ENCODE measurements around the gene TOMT. TPM values are rescaled to one million over a fixed set of nuclear protein-coding genes. Genes with fewer than 3 reads are reported as not detected.

Gene TOMT
- total and polyA plus RNA-seq, 2 donors (not counting 1 experiment from before 2014, with no cell fraction given), result not detected

DNA sequence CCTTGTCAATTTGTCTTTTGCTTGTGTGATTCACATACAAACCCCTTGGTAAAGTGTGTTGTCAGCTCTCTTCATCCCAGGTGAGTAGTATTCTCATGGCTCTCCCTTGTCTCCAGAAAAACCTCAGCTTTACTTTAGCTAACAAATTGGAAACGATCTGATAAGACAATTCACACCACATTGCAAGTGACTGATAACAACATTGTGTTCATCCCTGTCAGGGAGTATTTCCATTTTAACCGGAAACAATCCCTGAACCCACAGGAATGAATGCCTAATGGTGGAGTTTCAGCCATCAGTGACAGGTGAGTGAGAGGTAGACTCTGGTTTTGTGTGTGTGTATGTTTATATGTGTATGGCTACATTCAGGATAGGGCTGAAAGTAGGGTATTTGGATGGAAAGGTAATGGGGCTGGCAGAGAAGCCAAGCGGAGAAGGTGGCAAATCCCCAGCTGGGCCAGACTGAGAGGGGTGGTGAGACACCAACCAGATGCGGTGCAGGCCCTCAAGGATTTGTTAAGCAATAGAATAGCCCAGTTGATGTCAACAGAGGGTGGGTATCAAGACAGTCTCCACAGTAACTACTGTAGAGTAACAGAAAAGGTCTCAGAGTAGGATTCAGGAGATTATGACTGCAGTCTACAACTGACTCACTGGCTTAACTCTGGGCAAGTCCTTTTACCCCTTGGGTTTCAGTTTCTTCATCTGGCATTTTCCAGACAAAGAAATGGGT lies 17.5 kb upstream of the TOMT start:
- Histone ChIP-seq H4K20me1 (ENCODE audit: control insufficient read depth, insufficient read depth, low read length, poor library complexity, severe bottlenecking) (no peaks in the 10 kb centered on the region), H3K9me3 (ENCODE audit: control extremely low read depth in 1 of 3, control insufficient read depth in 2 of 3, insufficient read depth in 1 of 3, low read length in 2 of 3) (no peaks in the 10 kb centered on the region), H3K27ac (ENCODE audit: low read length in 2 of 2) (no peak overlapping the region), H3K4me1 (ENCODE audit: control insufficient read depth in 2 of 2, insufficient read depth in 2 of 2, low read length in 2 of 2) (peaks cover 7 to 14% of the 10 kb centered on the region in 2 donors), H3K36me3 (replicated peaks in 1 of 2; ENCODE audit: control extremely low read depth in 1 of 2, control insufficient read depth in 1 of 2, extremely low read depth in 1 of 2, insufficient read depth in 2 of 2, low read length in 1 of 2) (peaks cover 0 to 21% of the 10 kb centered on the region in 2 experiments), H2AFZ (ENCODE audit: insufficient read depth, low read depth, low read length, poor library complexity, severe bottlenecking) (no peak overlapping the region), H3K4me3 (ENCODE audit: control extremely low read depth in 1 of 5, extremely low read depth in 1 of 5, insufficient read depth in 1 of 5, low read depth in 2 of 5, low read length in 4 of 5) (no peak overlapping the region), H3K79me2 (ENCODE audit: control insufficient read depth, insufficient read depth, low read length) (no peaks in the 10 kb centered on the region), H3K9ac (ENCODE audit: low read length) (no peak overlapping the region), H3K4me2 (replicated peaks; ENCODE audit: low read depth, low read length, poor library complexity, severe bottlenecking) (no peak overlapping the region), H3K27me3 (replicated peaks in 1 of 4; ENCODE audit: control extremely low read depth in 1 of 4, control insufficient read depth in 3 of 4, insufficient read depth in 4 of 4, low read length in 3 of 4) (no peaks in the 10 kb centered on the region)
- ChIA-PET POLR2A (no interaction called here), CTCF (interaction anchor here (4.6 kb wide), 1 partner anchor 63 kb away, joined by 49 read pairs; no protein-coding TSS in a partner anchor)
- WGBS (ENCODE audit: insufficient coverage), result 90% methylated on average over 3 of the region's 4 CpGs
- H3K9me3 Mint-ChIP-seq (ENCODE audit: insufficient read depth), result no peaks in the 10 kb centered on the region
- H3K27me3 Mint-ChIP-seq, result no peaks in the 10 kb centered on the region
- no peak overlapping the region for H3K4me3 Mint-ChIP-seq
- intact Hi-C loops (cut with micrococcal nuclease), result no loop called here
- H3K4me1 Mint-ChIP-seq, result peaks cover 16% of the 10 kb centered on the region
- DNase-seq, result no peak
- TF ChIP-seq CTCF (IDR thresholded peaks at IDR 0.05) (no peak), EZH2 (IDR thresholded peaks at IDR 0.05; ENCODE audit: borderline replicate concordance, insufficient read depth, low read depth, low read length, poor library complexity, severe bottlenecking) (no peak)
- ATAC-seq (ENCODE audit: low read depth), result no peak
- H3K27ac Mint-ChIP-seq, result no peak overlapping the region

GRCh38 chr11:72091292-72091691 lies 14.4 kb upstream of the TOMT start:
- H3K4me2 ChIP-seq (replicated peaks; ENCODE audit: low read depth, low read length, poor library complexity, severe bottlenecking), result peak overlapping the region; percentile 7
- ChIA-PET CTCF (interaction anchor here (0.6 to 7.2 kb wide), 28 partner anchors 9 to 339 kb away, joined by 3 to 292 read pairs (median 4); partner anchors contain the start of genes ANAPC15, IL18BP, LAMTOR1 and RNF121), POLR2A (interaction anchor here (1.2 to 1.5 kb wide), 2 partner anchors 21 to 51 kb away, joined by 4 to 6 read pairs; partner anchors contain the start of gene ANAPC15)
- H3K4me3 ChIP-seq (ENCODE audit: control extremely low read depth in 1 of 5, extremely low read depth in 1 of 5, insufficient read depth in 1 of 5, low read depth in 2 of 5, low read length in 4 of 5), result no peak overlapping the region
- no peak overlapping the region for H2AFZ ChIP-seq (ENCODE audit: insufficient read depth, low read depth, low read length, poor library complexity, severe bottlenecking)
- H3K36me3 ChIP-seq (replicated peaks in 1 of 2; ENCODE audit: control extremely low read depth in 1 of 2, control insufficient read depth in 1 of 2, extremely low read depth in 1 of 2, insufficient read depth in 2 of 2, low read length in 1 of 2), result peaks cover 0 to 33% of the 10 kb centered on the region in 2 experiments
- H3K9me3 Mint-ChIP-seq (ENCODE audit: insufficient read depth), result no peaks in the 10 kb centered on the region
- DNase-seq, result peak; percentile 85
- H3K27me3 ChIP-seq (replicated peaks in 1 of 4; ENCODE audit: control extremely low read depth in 1 of 4, control insufficient read depth in 3 of 4, insufficient read depth in 4 of 4, low read length in 3 of 4), result no peaks in the 10 kb centered on the region
- H3K27ac Mint-ChIP-seq, result peak overlapping the region; percentile 73
- H4K20me1 ChIP-seq (ENCODE audit: control insufficient read depth, insufficient read depth, low read length, poor library complexity, severe bottlenecking), result no peaks in the 10 kb centered on the region
- TF ChIP-seq EZH2 (IDR thresholded peaks at IDR 0.05; ENCODE audit: borderline replicate concordance, insufficient read depth, low read depth, low read length, poor library complexity, severe bottlenecking) (no peak), CTCF (IDR thresholded peaks at IDR 0.05) (peak; percentile 82)
- ATAC-seq (ENCODE audit: low read depth), result peak; percentile 99
- no peak overlapping the region for H3K9ac ChIP-seq (ENCODE audit: low read length)
- no peaks in the 10 kb centered on the region for H3K79me2 ChIP-seq (ENCODE audit: control insufficient read depth, insufficient read depth, low read length)
- 6% methylated on average over 2 of the region's 4 CpGs for WGBS (ENCODE audit: insufficient coverage)
- H3K27ac ChIP-seq (ENCODE audit: low read length in 2 of 2), result peak overlapping the region; percentile 7 to 25
- peaks cover 16% of the 10 kb centered on the region for H3K4me1 Mint-ChIP-seq
- peaks cover 7 to 14% of the 10 kb centered on the region in 2 donors for H3K4me1 ChIP-seq (ENCODE audit: control insufficient read depth in 2 of 2, insufficient read depth in 2 of 2, low read length in 2 of 2)
- no peaks in the 10 kb centered on the region for H3K27me3 Mint-ChIP-seq
- no peaks in the 10 kb centered on the region for H3K9me3 ChIP-seq (ENCODE audit: control extremely low read depth in 1 of 3, control insufficient read depth in 2 of 3, insufficient read depth in 1 of 3, low read length in 2 of 3)
- no peak overlapping the region for H3K4me3 Mint-ChIP-seq
- intact Hi-C loops (cut with micrococcal nuclease), result loop anchor here (1.0 kb wide), 2 partner anchors 11 to 114 kb away; partner anchors contain the start of genes LRRC51 and NUMA1
